Panc1 (cell line): ENCODE measurements around the gene ZNF683.

Experiments
- POLR2AphosphoS5 ChIP-seq: IDR thresholded peaks from 2 replicates; pipeline ENCODE4 v1.6.1; 2012; ENCODE audit warnings: mild to moderate bottlenecking, low read depth, low read length, moderate library complexity
- SIN3A ChIP-seq: IDR thresholded peaks from 2 replicates; pipeline ENCODE4 v1.6.1; 2012; ENCODE audit warnings: low read depth, mild to moderate bottlenecking, low read length, moderate library complexity, borderline replicate concordance; ENCODE audit not compliant: insufficient read depth
- TCF7L2 ChIP-seq: IDR thresholded peaks from 2 replicates; pipeline ENCODE4 v1.6.1; 2011; ENCODE audit warnings: mild to moderate bottlenecking, low read depth, low read length, inconsistent platforms
- TF ChIP-seq, protein P1 (sequence below): fragments of 450-650 bp; IDR thresholded peaks from 2 replicates; pipeline ENCODE4 v1.5.1; 2017; ENCODE audit warnings: mild to moderate bottlenecking
- TF ChIP-seq, protein P2 (sequence below), 2 experiments: IDR thresholded peaks; 2 replicates each; pipeline ENCODE4 v1.6.1; 2011 to 2012; ENCODE audit warnings: low read depth in 2 of 2, control low read depth in 1 of 2, low read length in 1 of 2, mild to moderate bottlenecking in 1 of 2, moderate library complexity in 1 of 2; ENCODE audit not compliant: insufficient read depth in 1 of 2

DNA sequence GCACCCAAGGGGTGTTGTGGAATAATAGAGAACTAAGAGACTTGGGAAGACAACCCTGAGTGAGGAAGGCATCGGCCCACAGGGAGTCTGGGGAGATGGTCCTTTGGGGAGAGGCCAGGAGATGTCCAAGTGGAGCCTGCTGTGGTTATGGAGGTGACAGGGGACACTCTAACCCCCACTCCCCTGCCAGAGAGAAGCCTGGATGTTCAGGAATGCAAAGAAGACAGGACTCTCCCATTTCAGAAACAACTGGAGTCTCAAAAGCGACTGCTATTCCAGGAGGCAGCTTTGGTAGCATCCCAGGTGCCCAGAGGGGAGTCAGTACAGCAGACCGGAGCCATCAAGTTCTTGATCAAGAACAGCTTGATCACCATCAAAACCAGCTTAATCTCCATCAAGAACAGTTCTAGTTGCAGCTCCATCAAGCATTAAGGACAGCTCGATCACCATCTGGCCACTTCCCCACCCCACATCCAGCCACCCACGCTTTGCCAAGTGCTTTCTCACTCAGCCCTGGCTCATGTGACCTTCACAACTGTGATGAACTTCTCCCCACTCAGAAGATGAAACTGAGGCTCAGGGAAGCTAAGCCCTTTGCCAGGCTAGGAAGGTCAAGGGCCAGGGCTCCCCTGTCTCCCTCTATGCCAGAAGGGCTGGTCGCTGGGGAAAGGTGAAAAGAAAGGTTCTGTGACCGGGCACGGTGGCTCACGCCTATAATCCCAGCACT is 54.0 kb downstream of the ZNF683 start:
- TF ChIP-seq, protein P1, sequence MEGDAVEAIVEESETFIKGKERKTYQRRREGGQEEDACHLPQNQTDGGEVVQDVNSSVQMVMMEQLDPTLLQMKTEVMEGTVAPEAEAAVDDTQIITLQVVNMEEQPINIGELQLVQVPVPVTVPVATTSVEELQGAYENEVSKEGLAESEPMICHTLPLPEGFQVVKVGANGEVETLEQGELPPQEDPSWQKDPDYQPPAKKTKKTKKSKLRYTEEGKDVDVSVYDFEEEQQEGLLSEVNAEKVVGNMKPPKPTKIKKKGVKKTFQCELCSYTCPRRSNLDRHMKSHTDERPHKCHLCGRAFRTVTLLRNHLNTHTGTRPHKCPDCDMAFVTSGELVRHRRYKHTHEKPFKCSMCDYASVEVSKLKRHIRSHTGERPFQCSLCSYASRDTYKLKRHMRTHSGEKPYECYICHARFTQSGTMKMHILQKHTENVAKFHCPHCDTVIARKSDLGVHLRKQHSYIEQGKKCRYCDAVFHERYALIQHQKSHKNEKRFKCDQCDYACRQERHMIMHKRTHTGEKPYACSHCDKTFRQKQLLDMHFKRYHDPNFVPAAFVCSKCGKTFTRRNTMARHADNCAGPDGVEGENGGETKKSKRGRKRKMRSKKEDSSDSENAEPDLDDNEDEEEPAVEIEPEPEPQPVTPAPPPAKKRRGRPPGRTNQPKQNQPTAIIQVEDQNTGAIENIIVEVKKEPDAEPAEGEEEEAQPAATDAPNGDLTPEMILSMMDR, result no peak
- TF ChIP-seq SIN3A, result no peak
- TF ChIP-seq POLR2AphosphoS5, result no peak
- TF ChIP-seq, protein P2, sequence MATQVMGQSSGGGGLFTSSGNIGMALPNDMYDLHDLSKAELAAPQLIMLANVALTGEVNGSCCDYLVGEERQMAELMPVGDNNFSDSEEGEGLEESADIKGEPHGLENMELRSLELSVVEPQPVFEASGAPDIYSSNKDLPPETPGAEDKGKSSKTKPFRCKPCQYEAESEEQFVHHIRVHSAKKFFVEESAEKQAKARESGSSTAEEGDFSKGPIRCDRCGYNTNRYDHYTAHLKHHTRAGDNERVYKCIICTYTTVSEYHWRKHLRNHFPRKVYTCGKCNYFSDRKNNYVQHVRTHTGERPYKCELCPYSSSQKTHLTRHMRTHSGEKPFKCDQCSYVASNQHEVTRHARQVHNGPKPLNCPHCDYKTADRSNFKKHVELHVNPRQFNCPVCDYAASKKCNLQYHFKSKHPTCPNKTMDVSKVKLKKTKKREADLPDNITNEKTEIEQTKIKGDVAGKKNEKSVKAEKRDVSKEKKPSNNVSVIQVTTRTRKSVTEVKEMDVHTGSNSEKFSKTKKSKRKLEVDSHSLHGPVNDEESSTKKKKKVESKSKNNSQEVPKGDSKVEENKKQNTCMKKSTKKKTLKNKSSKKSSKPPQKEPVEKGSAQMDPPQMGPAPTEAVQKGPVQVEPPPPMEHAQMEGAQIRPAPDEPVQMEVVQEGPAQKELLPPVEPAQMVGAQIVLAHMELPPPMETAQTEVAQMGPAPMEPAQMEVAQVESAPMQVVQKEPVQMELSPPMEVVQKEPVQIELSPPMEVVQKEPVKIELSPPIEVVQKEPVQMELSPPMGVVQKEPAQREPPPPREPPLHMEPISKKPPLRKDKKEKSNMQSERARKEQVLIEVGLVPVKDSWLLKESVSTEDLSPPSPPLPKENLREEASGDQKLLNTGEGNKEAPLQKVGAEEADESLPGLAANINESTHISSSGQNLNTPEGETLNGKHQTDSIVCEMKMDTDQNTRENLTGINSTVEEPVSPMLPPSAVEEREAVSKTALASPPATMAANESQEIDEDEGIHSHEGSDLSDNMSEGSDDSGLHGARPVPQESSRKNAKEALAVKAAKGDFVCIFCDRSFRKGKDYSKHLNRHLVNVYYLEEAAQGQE (IDR thresholded peaks at IDR 0.05; ENCODE audit: insufficient read depth in 1 of 2, low read depth in 2 of 2, low read length in 1 of 2), result no peak
- no peak for TF ChIP-seq TCF7L2
